Measurements from ENCODE around the gene MIB2.
"Not testable (repeated sequence)": the region's sequence is repeated elsewhere in the genome, so short reads cannot be mapped to it uniquely, and the experiment has no call there.

DNA sequence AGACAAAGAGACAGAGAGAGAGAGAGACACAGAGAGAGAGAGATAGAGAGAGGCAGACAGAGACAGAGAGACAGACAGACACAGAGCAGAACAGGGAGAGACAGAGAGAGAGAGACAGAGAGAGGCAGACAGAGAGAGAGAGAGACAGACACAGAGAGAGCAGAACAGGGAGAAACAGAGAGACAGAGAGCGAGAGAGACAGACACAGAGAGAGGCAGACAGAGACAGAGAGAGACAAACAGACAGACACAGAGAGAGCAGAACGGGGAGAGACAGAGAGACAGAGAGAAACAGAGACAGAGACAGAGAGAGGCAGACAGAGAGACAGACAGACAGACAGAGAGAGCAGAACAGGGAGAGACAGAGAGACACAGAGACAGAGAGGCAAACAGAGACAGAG lies 20.0 kb upstream of the MIB2 start:
- TF ChIP-seq EP300, POLR2A (IDR thresholded peaks at IDR 0.05): not testable (repeated sequence)

Data from tibial nerve (tissue), 3 donors.